ENCODE results near the gene BABAM2. TPM values are rescaled to one million over a fixed set of nuclear protein-coding genes. Genes with fewer than 3 reads are reported as not detected.

The BABAM2 gene
- total RNA-seq, 2 experiments from 2014 or later, result 66.8 to 68.4 TPM

DNA sequence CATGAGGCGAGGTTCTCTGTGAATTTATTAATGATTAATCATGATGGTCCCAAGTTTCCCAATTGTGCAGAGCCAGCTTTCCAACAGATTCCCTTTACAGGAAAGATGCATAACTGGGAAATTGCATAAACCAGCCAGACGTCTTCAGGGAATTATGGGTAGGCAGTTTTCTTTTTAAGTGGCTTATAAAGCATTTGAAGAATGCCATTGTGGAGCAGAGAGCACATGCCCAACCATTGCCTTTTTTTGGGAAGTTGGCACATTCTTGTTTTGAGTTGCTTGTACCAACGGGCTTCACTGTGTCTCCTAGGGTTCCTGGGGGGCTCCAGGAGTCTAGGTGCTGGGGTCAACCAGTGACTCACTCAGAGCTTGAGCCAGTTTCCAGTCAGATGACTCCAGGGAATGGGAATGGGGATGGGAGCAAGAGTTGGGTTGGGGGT is 270.5 kb downstream of the BABAM2 start:
- DNase-seq (no peak), ATAC-seq (no peak)
- ChIA-PET POLR2A (no interaction called here), CTCF (no interaction called here)
- H3K36me3 Mint-ChIP-seq (ENCODE audit: low read depth), result peaks cover 13% of the 10 kb centered on the region
- TF ChIP-seq, protein P1, sequence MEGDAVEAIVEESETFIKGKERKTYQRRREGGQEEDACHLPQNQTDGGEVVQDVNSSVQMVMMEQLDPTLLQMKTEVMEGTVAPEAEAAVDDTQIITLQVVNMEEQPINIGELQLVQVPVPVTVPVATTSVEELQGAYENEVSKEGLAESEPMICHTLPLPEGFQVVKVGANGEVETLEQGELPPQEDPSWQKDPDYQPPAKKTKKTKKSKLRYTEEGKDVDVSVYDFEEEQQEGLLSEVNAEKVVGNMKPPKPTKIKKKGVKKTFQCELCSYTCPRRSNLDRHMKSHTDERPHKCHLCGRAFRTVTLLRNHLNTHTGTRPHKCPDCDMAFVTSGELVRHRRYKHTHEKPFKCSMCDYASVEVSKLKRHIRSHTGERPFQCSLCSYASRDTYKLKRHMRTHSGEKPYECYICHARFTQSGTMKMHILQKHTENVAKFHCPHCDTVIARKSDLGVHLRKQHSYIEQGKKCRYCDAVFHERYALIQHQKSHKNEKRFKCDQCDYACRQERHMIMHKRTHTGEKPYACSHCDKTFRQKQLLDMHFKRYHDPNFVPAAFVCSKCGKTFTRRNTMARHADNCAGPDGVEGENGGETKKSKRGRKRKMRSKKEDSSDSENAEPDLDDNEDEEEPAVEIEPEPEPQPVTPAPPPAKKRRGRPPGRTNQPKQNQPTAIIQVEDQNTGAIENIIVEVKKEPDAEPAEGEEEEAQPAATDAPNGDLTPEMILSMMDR (IDR thresholded peaks at IDR 0.05), result no peak
- H3K9me3 Mint-ChIP-seq, result peaks cover 4% of the 10 kb centered on the region
- intact Hi-C loops (cut with micrococcal nuclease), result no loop called here
- no peaks in the 10 kb centered on the region for H3K27me3 Mint-ChIP-seq
- no peak overlapping the region for H3K27ac Mint-ChIP-seq
- no peak overlapping the region for H3K4me3 Mint-ChIP-seq
- H3K4me1 Mint-ChIP-seq (ENCODE audit: low read depth), result no peaks in the 10 kb centered on the region

DNA sequence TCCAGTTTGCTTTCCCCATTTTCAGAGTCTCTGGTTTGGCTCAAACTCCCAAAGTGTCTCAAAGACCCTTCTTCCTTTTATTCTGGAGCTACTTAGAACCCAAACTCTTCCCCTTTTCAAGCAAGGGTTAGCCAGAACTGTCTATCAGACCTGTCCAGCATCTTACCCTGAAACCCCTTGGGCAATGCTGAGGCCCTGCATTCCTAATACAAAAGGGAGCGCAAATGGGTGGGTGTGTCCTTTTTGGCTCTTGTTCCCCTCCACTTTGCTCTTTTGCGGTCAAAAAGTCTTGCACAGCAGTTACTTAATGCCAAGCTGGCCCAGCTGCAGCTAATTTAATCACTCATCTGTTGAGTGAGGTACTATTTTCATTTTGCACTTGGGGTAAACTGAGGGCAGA is 270.9 kb downstream of the BABAM2 start:
- peaks cover 3% of the 10 kb centered on the region for H3K9me3 Mint-ChIP-seq
- no peak for ATAC-seq
- no peak overlapping the region for H3K4me3 Mint-ChIP-seq
- POLR2A ChIA-PET, result no interaction called here
- H3K36me3 Mint-ChIP-seq (ENCODE audit: low read depth), result peaks cover 11% of the 10 kb centered on the region
- H3K27me3 Mint-ChIP-seq, result no peaks in the 10 kb centered on the region
- TF ChIP-seq, protein P1 (IDR thresholded peaks at IDR 0.05), result no peak
- no peaks in the 10 kb centered on the region for H3K4me1 Mint-ChIP-seq (ENCODE audit: low read depth)
- CTCF ChIA-PET, result interaction anchor here (0.7 kb wide), 1 partner anchor 43 kb away, joined by 3 read pairs; no protein-coding TSS in a partner anchor
- no peak for DNase-seq
- intact Hi-C loops (cut with micrococcal nuclease), result no loop called here
- H3K27ac Mint-ChIP-seq, result no peak overlapping the region

DNA sequence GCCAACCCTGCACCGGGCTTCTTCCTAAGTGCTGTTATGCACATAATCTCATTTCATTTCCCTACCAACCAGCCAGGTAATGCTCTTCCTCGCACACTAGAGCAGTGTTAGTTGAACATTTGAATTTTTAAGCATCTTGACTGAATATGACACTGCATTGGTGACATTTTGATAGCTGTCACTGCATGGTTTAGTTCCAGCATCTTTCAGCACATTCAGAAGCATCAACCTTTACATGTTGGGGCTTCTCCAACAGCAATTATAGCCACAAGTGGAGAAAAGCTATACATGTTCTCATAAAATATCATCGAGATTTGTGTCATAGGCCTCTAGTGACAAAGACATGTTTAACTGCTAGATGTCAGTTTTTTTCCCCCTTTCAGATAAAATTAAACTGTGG is 272.0 kb downstream of the BABAM2 start:
- H3K4me3 Mint-ChIP-seq, result no peak overlapping the region
- ChIA-PET CTCF (no interaction called here), POLR2A (interaction anchor here (0.7 kb wide), 1 partner anchor 29 kb away, joined by 3 read pairs; no protein-coding TSS in a partner anchor)
- H3K36me3 Mint-ChIP-seq (ENCODE audit: low read depth), result peaks cover 8% of the 10 kb centered on the region
- DNase-seq, result no peak
- no peaks in the 10 kb centered on the region for H3K4me1 Mint-ChIP-seq (ENCODE audit: low read depth)
- TF ChIP-seq, protein P1 (IDR thresholded peaks at IDR 0.05), result no peak
- H3K9me3 Mint-ChIP-seq, result no peaks in the 10 kb centered on the region
- no peak overlapping the region for H3K27ac Mint-ChIP-seq
- ATAC-seq, result no peak
- intact Hi-C loops (cut with micrococcal nuclease), result no loop called here
- H3K27me3 Mint-ChIP-seq, result no peaks in the 10 kb centered on the region

DNA sequence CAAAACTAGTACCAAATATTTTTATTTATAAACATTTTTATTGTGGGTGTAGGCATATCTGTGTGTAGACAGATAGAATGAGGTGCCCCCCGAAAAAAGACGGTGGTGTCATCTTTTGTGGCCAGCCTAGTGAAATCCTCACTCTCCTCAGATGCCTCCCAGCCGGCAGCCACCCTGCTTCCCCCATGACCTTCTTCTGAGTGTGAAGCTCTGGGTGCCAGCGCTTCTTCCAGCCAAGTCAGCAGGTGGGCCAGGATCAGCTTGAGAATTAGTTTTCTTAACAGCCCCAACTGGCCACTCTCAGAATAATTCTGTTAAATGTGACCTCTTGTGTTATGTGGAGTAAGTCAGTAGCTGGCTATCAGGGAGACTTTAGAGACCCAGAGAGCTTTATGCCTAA is 272.5 kb downstream of the BABAM2 start:
- H3K4me1 Mint-ChIP-seq (ENCODE audit: low read depth), result no peaks in the 10 kb centered on the region
- DNase-seq (no peak), ATAC-seq (no peak)
- H3K36me3 Mint-ChIP-seq (ENCODE audit: low read depth), result peaks cover 8% of the 10 kb centered on the region
- intact Hi-C loops (cut with micrococcal nuclease), result no loop called here
- POLR2A ChIA-PET, result no interaction called here
- H3K27me3 Mint-ChIP-seq, result no peaks in the 10 kb centered on the region
- no peaks in the 10 kb centered on the region for H3K9me3 Mint-ChIP-seq
- CTCF ChIA-PET, result interaction anchor here (0.8 kb wide), 1 partner anchor 57 kb away, joined by 3 read pairs; no protein-coding TSS in a partner anchor
- TF ChIP-seq, protein P1 (IDR thresholded peaks at IDR 0.05), result no peak
- no peak overlapping the region for H3K4me3 Mint-ChIP-seq
- H3K27ac Mint-ChIP-seq, result no peak overlapping the region

DNA sequence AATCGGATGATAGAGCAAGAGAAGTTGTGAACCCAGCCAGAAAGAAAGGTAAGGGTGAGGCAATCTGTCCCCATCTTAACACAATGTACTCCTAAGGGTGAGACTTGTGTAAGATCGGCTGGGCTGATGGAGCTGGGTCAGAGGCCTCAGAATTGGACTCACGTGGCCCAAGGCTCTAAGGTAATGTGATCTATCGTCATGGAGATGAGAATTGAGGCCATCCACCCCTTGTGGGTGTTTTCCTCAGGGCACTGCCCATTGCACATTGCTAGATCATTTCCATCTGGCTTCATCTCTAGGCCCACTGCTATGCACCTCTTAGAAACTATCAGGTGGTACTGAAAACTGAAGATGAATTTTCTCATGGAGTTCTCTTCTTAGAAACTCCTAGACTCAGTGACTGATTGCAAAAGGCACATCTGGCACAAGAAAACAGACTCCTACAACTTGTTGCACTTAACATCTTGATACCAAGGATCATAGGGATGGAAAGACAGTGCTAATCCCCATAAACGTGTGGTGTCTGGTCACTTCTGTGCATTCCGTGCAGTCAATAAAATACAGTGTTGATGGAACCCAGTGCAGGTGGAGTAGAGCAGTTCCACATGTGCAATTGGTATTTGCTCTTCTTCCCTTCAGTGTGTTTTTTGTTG is 273.2 kb downstream of the BABAM2 start:
- intact Hi-C loops (cut with micrococcal nuclease), result no loop called here
- TF ChIP-seq, protein P1 (IDR thresholded peaks at IDR 0.05), result no peak
- Mint-ChIP-seq H3K36me3 (ENCODE audit: low read depth) (peaks cover 8% of the 10 kb centered on the region), H3K27me3 (no peaks in the 10 kb centered on the region), H3K9me3 (no peaks in the 10 kb centered on the region), H3K4me3 (no peak overlapping the region), H3K4me1 (ENCODE audit: low read depth) (no peaks in the 10 kb centered on the region), H3K27ac (no peak overlapping the region)
- DNase-seq (no peak), ATAC-seq (no peak)
- ChIA-PET CTCF (interaction anchor here (0.8 to 1.4 kb wide), 2 partner anchors 9 to 56 kb away, joined by 3 to 4 read pairs; no protein-coding TSS in a partner anchor), POLR2A (no interaction called here)
